Upper lobe of left lung (tissue), 6 donors: Measurements from ENCODE around the gene RTBDN. TPM values are rescaled to one million over a fixed set of nuclear protein-coding genes. Genes with fewer than 3 reads are reported as not detected.
A peak's percentile ranks its signal among the peaks of the same experiment; 100 is the strongest.

Experiments used
- ATAC-seq, 2 donors: fragments of 200-7000 bp; cut with Tn5 transposase; one replicate each; pipeline ENCODE4 v1.9.1; 2022; ENCODE audit warnings: mild to moderate bottlenecking in 2 of 2, moderate library complexity in 2 of 2; ENCODE audit not compliant: low FRiP score in 2 of 2
- DNase-seq, 2 donors: peaks; one replicate each; pipeline ENCODE4 v3.0.0-alpha.2; 2019 to 2020
- H3K27ac ChIP-seq, 4 donors: fragments of 200-600 bp; sonication (generic); one replicate each; pipeline ENCODE4 v1.5.1; 2016 to 2019
- H3K27me3 ChIP-seq, 4 donors: fragments of 200-600 bp; sonication (generic); one replicate each; pipeline ENCODE4 v1.5.1; 2017 to 2019
- H3K36me3 ChIP-seq, 4 donors: fragments of 200-600 bp; sonication (generic); one replicate each; pipeline ENCODE4 v1.5.1; 2016 to 2019
- H3K4me1 ChIP-seq, 4 donors: fragments of 200-600 bp; sonication (generic); one replicate each; pipeline ENCODE4 v1.5.1; 2018 to 2019
- H3K4me3 ChIP-seq, 4 donors: fragments of 200-600 bp; sonication (generic); one replicate each; pipeline ENCODE4 v1.5.1; 2017 to 2019; ENCODE audit warnings: mild to moderate bottlenecking in 2 of 4, moderate library complexity in 1 of 4
- H3K9me3 ChIP-seq, 4 donors: fragments of 200-600 bp; sonication (generic); one replicate each; pipeline ENCODE4 v1.5.1; 2018 to 2019
- EP300 ChIP-seq, 4 donors: sonication (generic); formaldehyde crosslinking; IDR thresholded peaks; one replicate each; pipeline ENCODE4 v1.5.1; 2017; ENCODE audit warnings: antibody characterized with exemption in 4 of 4, control low read depth in 2 of 4
- POLR2A ChIP-seq, 4 donors: fragments of 450-650 bp; IDR thresholded peaks; one replicate each; pipeline ENCODE4 v1.5.1; 2016 to 2017; ENCODE audit warnings: antibody characterized with exemption in 4 of 4, mild to moderate bottlenecking in 2 of 4
- POLR2AphosphoS5 ChIP-seq, 2 donors: sonication (generic); formaldehyde crosslinking; IDR thresholded peaks; one replicate each; pipeline ENCODE4 v1.5.1; 2017; ENCODE audit warnings: antibody characterized with exemption in 2 of 2
- WGBS, 2 donors: methylation state at CpG; one replicate each; pipeline ENCODE4 v1.1.5; 2017 to 2018; 5-methylcytosine and 5-hydroxymethylcytosine counted together
- total RNA-seq, 6 donors: library from RNA; depleted of rRNA in 4 of 6; stranded (reverse); fragments of >200 nt in 4 of 6; gene quantifications; one replicate each; pipeline versions ENCODE4 v1.1.0 to v1.2.1, GENCODE V29; 2016 to 2021
- TF ChIP-seq, protein P1 (sequence below), 6 experiments: fragments of 450-650 bp in 4 of 6; fragments of 200-600 bp in 2 of 6; sonication (generic) in 2 of 6; IDR thresholded peaks; one replicate each; pipeline ENCODE4 v1.5.1; 2016 to 2019; ENCODE audit warnings: antibody characterized with exemption in 6 of 6
- donor health status: DM: no; HTN: no; CAD: no; lungs with moderate emphysema.
- donor health status: DM: no; HTN: yes; CAD: no; lungs with severe emphysema.

Gene RTBDN
- total RNA-seq, 6 donors from 2014 or later, result not detected

DNA sequence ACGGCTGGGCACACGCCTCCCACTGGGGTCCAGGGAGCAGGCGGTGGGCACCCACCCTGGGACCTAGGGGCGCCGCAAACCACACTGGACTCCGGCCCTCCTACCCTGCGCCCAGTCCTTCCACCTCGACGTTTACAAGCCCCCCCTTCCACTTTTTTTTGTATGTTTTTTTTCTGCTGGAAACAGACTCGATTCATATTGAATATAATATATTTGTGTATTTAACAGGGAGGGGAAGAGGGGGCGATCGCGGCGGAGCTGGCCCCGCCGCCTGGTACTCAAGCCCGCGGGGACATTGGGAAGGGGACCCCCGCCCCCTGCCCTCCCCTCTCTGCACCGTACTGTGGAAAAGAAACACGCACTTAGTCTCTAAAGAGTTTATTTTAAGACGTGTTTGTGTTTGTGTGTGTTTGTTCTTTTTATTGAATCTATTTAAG, 41.5 kb downstream of the RTBDN start:
- no peak for TF ChIP-seq EP300 (IDR thresholded peaks at IDR 0.05)
- TF ChIP-seq POLR2AphosphoS5 (IDR thresholded peaks at IDR 0.05), result no peak
- TF ChIP-seq, protein P1, sequence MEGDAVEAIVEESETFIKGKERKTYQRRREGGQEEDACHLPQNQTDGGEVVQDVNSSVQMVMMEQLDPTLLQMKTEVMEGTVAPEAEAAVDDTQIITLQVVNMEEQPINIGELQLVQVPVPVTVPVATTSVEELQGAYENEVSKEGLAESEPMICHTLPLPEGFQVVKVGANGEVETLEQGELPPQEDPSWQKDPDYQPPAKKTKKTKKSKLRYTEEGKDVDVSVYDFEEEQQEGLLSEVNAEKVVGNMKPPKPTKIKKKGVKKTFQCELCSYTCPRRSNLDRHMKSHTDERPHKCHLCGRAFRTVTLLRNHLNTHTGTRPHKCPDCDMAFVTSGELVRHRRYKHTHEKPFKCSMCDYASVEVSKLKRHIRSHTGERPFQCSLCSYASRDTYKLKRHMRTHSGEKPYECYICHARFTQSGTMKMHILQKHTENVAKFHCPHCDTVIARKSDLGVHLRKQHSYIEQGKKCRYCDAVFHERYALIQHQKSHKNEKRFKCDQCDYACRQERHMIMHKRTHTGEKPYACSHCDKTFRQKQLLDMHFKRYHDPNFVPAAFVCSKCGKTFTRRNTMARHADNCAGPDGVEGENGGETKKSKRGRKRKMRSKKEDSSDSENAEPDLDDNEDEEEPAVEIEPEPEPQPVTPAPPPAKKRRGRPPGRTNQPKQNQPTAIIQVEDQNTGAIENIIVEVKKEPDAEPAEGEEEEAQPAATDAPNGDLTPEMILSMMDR (IDR thresholded peaks at IDR 0.05), result no peak
- TF ChIP-seq POLR2A (IDR thresholded peaks at IDR 0.05), result no peak
- Histone ChIP-seq H3K4me1 (peaks cover 39 to 52% (median 43%) of the 10 kb centered on the region in 4 donors), H3K4me3 (peak overlapping the region; percentile 84 to 96 (median 94)), H3K36me3 (peaks cover 0 to 11% (median 0%) of the 10 kb centered on the region in 4 donors), H3K27ac (peak overlapping the region; percentile 96 to 100 (median 98)), H3K9me3 (no peaks in the 10 kb centered on the region), H3K27me3 (no peaks in the 10 kb centered on the region)
- WGBS, 2 donors, result 0 to 1% methylated on average over 22 of the region's 22 CpGs
- ATAC-seq, result no peak
- DNase-seq, result peak in 1 of 2 donors; percentile 89

DNA sequence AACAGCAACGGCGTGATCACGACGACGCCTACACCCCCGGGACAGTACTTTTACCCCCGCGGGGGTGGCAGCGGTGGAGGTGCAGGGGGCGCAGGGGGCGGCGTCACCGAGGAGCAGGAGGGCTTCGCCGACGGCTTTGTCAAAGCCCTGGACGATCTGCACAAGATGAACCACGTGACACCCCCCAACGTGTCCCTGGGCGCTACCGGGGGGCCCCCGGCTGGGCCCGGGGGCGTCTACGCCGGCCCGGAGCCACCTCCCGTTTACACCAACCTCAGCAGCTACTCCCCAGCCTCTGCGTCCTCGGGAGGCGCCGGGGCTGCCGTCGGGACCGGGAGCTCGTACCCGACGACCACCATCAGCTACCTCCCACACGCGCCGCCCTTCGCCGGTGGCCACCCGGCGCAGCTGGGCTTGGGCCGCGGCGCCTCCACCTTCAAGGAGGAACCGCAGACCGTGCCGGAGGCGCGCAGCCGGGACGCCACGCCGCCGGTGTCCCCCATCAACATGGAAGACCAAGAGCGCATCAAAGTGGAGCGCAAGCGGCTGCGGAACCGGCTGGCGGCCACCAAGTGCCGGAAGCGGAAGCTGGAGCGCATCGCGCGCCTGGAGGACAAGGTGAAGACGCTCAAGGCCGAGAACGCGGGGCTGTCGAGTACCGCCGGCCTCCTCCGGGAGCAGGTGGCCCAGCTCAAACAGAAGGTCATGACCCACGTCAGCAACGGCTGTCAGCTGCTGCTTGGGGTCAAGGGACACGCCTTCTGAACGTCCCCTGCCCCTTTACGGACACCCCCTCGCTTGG, 42.1 kb downstream of the RTBDN start:
- Histone ChIP-seq H3K4me1 (peaks cover 45 to 58% (median 49%) of the 10 kb centered on the region in 4 donors), H3K27ac (peak overlapping the region; percentile 96 to 100 (median 98)), H3K27me3 (no peaks in the 10 kb centered on the region), H3K4me3 (peak overlapping the region; percentile 84 to 96 (median 94)), H3K36me3 (peaks cover 0 to 11% (median 0%) of the 10 kb centered on the region in 4 donors), H3K9me3 (no peaks in the 10 kb centered on the region)
- DNase-seq, result peak; percentile 76 to 95
- no peak for ATAC-seq
- WGBS, 2 donors, result 0% methylated on average over 2 to 24 of the region's 84 CpGs
- TF ChIP-seq, protein P1 (IDR thresholded peaks at IDR 0.05), result peak in 2 of 6 experiments; percentile 5 to 45
- peak in 3 of 4 donors; percentile 37 to 70 (median 48) for TF ChIP-seq POLR2A (IDR thresholded peaks at IDR 0.05)
- peak in 1 of 4 donors; percentile 36 for TF ChIP-seq EP300 (IDR thresholded peaks at IDR 0.05)
- peak; percentile 81 to 95 for TF ChIP-seq POLR2AphosphoS5 (IDR thresholded peaks at IDR 0.05)

DNA sequence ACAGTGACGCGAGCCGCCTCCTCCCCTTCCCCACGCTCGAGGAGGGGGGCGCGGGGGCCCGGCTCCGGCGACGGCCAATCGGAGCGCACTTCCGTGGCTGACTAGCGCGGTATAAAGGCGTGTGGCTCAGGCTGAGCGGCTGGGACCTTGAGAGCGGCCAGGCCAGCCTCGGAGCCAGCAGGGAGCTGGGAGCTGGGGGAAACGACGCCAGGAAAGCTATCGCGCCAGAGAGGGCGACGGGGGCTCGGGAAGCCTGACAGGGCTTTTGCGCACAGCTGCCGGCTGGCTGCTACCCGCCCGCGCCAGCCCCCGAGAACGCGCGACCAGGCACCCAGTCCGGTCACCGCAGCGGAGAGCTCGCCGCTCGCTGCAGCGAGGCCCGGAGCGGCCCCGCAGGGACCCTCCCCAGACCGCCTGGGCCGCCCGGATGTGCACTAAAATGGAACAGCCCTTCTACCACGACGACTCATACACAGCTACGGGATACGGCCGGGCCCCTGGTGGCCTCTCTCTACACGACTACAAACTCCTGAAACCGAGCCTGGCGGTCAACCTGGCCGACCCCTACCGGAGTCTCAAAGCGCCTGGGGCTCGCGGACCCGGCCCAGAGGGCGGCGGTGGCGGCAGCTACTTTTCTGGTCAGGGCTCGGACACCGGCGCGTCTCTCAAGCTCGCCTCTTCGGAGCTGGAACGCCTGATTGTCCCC, 42.9 kb downstream of the RTBDN start, which contains the start of gene JUNB:
Gene JUNB, plus strand, starts transcription at position 142 of the 706 bp plus-strand sequence. Its CDS starts 286 bp downstream, at position 428.
- peaks cover 52 to 65% (median 55%) of the 10 kb centered on the region in 4 donors for H3K4me1 ChIP-seq
- WGBS, 2 donors, result 0 to 1% methylated on average over 8 to 25 of the region's 73 CpGs
- peak; percentile 97 to 99 for DNase-seq
- H3K4me3 ChIP-seq, result peak within 1 kb of the TSS; percentile 84 to 96 (median 94)
- peaks cover 0 to 11% (median 0%) of the 10 kb centered on the region in 4 donors for H3K36me3 ChIP-seq
- H3K9me3 ChIP-seq, result no peaks in the 10 kb centered on the region
- TF ChIP-seq POLR2AphosphoS5 (IDR thresholded peaks at IDR 0.05) (peak; percentile 100), POLR2A (IDR thresholded peaks at IDR 0.05) (peak; percentile 100), EP300 (IDR thresholded peaks at IDR 0.05) (peak; percentile 97 to 100 (median 98))
- TF ChIP-seq, protein P1 (IDR thresholded peaks at IDR 0.05), result peak in 4 of 6 experiments; percentile 32 to 47 (median 38)
- H3K27ac ChIP-seq, result peak within 1 kb of the TSS; percentile 96 to 100 (median 98)
- peak; percentile 69 to 86 for ATAC-seq
- no peaks in the 10 kb centered on the region for H3K27me3 ChIP-seq

DNA sequence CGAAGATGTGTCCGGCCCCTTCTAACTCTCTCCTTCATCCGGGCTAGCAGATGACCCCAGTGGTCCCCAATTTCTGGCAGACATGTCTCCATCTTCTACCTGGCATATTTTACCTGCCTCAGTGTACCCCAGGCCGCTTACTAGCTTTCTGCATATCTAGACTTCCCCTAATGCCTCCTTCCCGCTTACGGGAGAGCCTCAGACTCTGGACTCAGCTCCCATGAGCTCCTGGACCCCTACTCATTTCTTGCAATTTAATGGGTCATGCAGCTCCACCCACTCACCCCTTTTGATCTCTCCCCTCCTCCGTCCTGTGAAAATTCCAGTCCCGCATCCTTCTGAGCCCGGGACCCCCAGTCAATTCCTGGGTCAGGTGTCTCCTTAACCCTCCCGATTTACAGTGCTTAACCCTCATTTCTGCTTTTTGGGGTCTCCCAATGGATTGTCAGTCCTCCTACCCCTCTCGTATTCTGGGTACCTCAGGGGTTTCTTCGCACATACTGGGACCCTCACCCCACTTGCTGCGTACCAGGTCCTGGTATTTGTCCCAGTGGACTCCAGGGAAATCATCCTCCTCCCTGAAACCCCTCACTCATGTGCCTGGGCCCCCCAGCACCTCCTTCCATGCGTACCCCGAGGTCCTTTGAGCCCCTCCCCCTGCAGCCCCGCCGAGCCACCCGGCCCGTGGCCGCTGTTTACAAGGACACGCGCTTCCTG, 43.6 kb downstream of the RTBDN start:
- ATAC-seq, result no peak
- Histone ChIP-seq H3K4me1 (peaks cover 52 to 65% (median 55%) of the 10 kb centered on the region in 4 donors), H3K9me3 (no peaks in the 10 kb centered on the region), H3K27ac (peak overlapping the region; percentile 96 to 100 (median 98)), H3K36me3 (peaks cover 0 to 11% (median 0%) of the 10 kb centered on the region in 4 donors), H3K4me3 (peak overlapping the region; percentile 51 to 96 (median 88)), H3K27me3 (no peaks in the 10 kb centered on the region)
- no peak for DNase-seq
- TF ChIP-seq POLR2A (IDR thresholded peaks at IDR 0.05) (no peak), EP300 (IDR thresholded peaks at IDR 0.05) (no peak), POLR2AphosphoS5 (IDR thresholded peaks at IDR 0.05) (no peak)
- TF ChIP-seq, protein P1 (IDR thresholded peaks at IDR 0.05), result no peak
- WGBS, 2 donors, result 0 to 1% methylated on average over 16 to 22 of the region's 22 CpGs
